D721Med (cell line): ENCODE results near the gene RASSF9.

ENCODE experiments used
- DNase-seq: peaks from one replicate; pipeline ENCODE4 v3.0.0; 2011; ENCODE audit warnings: low spot score; ENCODE audit not compliant: insufficient read length
- FAIRE-seq: peaks from 2 replicates; lab custom pipeline; 2011; peaks lifted over from hg19 to GRCh38; lab: Jason Lieb, UNC
- TF ChIP-seq, protein P1 (sequence below): IDR thresholded peaks from 2 replicates; pipeline ENCODE4 v1.5.1; 2012; ENCODE audit warnings: mild to moderate bottlenecking, control low read depth; ENCODE audit not compliant: insufficient read depth; ENCODE audit errors: missing control alignments

The RASSF9 gene

GRCh38 chr12:85836197-85837090 is at the start of gene RASSF9:
TSS of gene RASSF9 (minus strand) at chr12:85836409. CDS start at chr12:85836201, 208 bp downstream.
- FAIRE-seq (no peak), DNase-seq (no peak)
- TF ChIP-seq, protein P1, sequence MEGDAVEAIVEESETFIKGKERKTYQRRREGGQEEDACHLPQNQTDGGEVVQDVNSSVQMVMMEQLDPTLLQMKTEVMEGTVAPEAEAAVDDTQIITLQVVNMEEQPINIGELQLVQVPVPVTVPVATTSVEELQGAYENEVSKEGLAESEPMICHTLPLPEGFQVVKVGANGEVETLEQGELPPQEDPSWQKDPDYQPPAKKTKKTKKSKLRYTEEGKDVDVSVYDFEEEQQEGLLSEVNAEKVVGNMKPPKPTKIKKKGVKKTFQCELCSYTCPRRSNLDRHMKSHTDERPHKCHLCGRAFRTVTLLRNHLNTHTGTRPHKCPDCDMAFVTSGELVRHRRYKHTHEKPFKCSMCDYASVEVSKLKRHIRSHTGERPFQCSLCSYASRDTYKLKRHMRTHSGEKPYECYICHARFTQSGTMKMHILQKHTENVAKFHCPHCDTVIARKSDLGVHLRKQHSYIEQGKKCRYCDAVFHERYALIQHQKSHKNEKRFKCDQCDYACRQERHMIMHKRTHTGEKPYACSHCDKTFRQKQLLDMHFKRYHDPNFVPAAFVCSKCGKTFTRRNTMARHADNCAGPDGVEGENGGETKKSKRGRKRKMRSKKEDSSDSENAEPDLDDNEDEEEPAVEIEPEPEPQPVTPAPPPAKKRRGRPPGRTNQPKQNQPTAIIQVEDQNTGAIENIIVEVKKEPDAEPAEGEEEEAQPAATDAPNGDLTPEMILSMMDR, result no peak

DNA sequence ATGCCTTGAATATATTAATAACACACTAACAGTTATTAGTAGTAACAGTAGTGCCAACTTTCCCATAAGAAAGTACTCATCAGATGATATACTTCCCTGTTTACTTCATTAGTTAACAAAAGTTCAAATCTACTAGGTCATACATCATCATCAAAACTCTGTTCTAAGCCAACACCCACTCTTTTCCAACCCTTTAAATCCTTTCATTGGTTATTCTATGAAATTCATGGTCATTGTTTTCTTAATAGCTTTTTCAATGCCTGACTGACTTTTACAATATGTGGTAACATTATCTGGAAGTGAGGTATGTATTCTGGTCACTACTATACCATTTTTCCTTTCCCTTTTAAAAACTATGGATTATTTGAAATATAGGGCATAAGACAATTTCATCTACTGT is 47.6 kb upstream of the RASSF9 start:
- TF ChIP-seq, protein P1, result no peak
- no peak for DNase-seq
- FAIRE-seq, result no peak

GRCh38 chr12:85877459-85877858 is 41.2 kb upstream of the RASSF9 start:
- TF ChIP-seq, protein P1, result no peak
- no peak for DNase-seq
- FAIRE-seq, result no peak

- DNase-seq (no peak), FAIRE-seq (no peak)
- TF ChIP-seq, protein P1, result no peak
These were observed 37.8 kb upstream of the RASSF9 start, which contains the start of gene NTS for GRCh38 chr12:85874031-85874461. TSS of gene NTS (plus strand) at chr12:85874295. CDS start at chr12:85874404, 109 bp downstream.

DNA sequence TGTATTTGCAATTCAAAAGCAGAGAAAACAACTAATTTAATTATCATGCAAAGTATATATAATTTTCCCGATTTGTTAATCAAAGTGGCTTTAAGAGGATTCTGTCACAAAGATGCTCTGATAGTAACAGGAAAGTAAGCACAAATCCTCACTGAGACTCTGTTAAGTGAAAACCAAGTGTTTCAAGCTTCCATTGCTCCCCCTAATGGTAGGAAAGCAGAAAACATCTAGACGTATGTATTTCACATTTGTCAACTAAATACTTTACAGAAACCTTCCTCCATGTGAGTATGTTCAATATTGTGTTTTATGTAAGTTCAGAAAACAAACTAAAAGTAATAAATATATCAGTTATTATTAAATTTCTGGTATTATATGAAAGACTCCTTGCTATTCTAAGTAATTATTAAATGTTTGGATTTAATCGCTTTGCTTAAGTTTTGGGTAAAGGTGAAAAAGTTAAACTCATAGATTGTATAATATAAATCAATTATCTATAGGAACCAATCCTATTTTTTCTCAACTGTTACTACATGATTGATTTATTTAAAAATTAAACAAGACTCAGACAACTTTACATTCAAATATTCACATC is 36.4 kb upstream of the RASSF9 start:
- TF ChIP-seq, protein P1, result peak; percentile 85
- FAIRE-seq, result peak; percentile 83
- DNase-seq, result no peak

DNA sequence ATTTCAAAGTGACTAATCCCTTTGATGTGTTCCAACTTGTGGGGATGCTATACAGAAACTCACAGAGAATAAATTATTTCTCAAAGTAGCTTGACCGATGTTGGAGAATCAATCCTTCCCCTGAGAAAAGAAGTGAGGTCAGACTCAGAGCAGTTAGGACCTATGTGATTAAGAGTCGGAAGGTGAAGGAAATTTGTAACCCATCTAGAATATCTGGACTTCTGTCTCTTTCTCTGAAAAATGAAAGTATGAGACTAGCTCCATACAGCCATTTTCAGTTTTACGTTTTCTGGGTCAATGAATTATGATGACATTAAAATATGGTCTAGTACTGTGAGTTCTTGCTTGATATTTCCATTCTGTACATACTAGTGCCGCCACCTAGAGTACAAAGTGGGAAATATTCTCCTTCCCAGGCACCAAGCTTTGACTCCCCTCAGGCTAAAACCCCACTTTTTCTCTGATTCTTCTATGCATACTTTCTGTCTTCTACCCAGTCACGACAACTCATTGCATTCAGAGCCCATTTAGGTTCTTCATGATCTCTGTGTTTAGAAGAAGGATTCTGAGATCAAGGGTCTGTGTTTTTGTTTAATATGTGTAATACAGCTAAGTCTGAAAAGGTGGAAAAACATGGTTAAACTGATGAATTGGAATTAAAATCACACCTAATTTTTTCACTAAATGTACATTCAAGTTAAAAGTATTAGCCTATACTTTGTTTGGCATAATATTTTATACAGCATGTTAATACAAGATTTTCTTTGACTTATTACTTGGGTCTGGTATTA is 31.0 kb upstream of the RASSF9 start:
- peak; percentile 32 for FAIRE-seq
- no peak for DNase-seq
- TF ChIP-seq, protein P1, result peak; percentile 74
